MM.1S (cell line): ENCODE results near the gene LRP6.
"Not testable (repeated sequence)": the region's sequence is repeated elsewhere in the genome, so short reads cannot be mapped to it uniquely, and the experiment has no call there.

Experiments used
- DNase-seq: peaks from one replicate; pipeline ENCODE4 v3.0.0-alpha.2; 2015
- H2AFZ ChIP-seq: fragments of 300-600 bp; sonication (generic); 2 replicates; pipeline ENCODE4 v1.6.0; 2016; ENCODE audit warnings: antibody characterized with exemption, low read length
- H3F3A ChIP-seq: fragments of 300-600 bp; sonication (generic); 2 replicates; pipeline ENCODE4 v1.6.1; 2016; ENCODE audit warnings: mild to moderate bottlenecking, antibody characterized with exemption, low read length, moderate library complexity, mixed read lengths; ENCODE audit not compliant: insufficient read depth
- H3K27ac ChIP-seq: fragments of 300-600 bp; sonication (generic); 2 replicates; pipeline ENCODE4 v1.5.1; 2016; ENCODE audit warnings: mild to moderate bottlenecking, low read length
- H3K27me3 ChIP-seq: fragments of 300-600 bp; sonication (generic); replicated peaks from 2 replicates; pipeline ENCODE4 v1.6.0; 2016; ENCODE audit warnings: low read length; ENCODE audit not compliant: insufficient read depth
- H3K36me3 ChIP-seq: fragments of 300-600 bp; sonication (generic); replicated peaks from 2 replicates; pipeline ENCODE4 v1.6.1; 2016; ENCODE audit warnings: mild to moderate bottlenecking, low read length, mixed read lengths; ENCODE audit not compliant: insufficient read depth
- H3K4me1 ChIP-seq: fragments of 300-600 bp; sonication (generic); 2 replicates; pipeline ENCODE4 v1.6.1; 2016; ENCODE audit warnings: low read length, mixed read lengths
- H3K4me2 ChIP-seq: fragments of 300-600 bp; sonication (generic); 2 replicates; pipeline ENCODE4 v1.6.0; 2016; ENCODE audit warnings: low read depth, low read length
- H3K4me3 ChIP-seq: fragments of 300-600 bp; sonication (generic); 2 replicates; pipeline ENCODE4 v1.5.1; 2016; ENCODE audit warnings: low read length, mixed read lengths
- H3K79me2 ChIP-seq: fragments of 300-600 bp; sonication (generic); 2 replicates; pipeline ENCODE4 v1.6.1; 2016; ENCODE audit warnings: mixed run types, low read length, mixed read lengths
- H3K9ac ChIP-seq: fragments of 300-600 bp; sonication (generic); 2 replicates; pipeline ENCODE4 v1.6.1; 2016; ENCODE audit warnings: low read length, mixed read lengths
- H3K9me2 ChIP-seq: fragments of 300-600 bp; sonication (generic); replicated peaks from 2 replicates; pipeline ENCODE4 v1.6.1; 2016; ENCODE audit warnings: mild to moderate bottlenecking, low read length, mixed read lengths; ENCODE audit not compliant: insufficient read depth
- H3K9me3 ChIP-seq: fragments of 300-600 bp; sonication (generic); replicated peaks from 2 replicates; pipeline ENCODE4 v1.6.1; 2016; ENCODE audit warnings: mild to moderate bottlenecking, low read length, mixed read lengths; ENCODE audit not compliant: insufficient read depth
- H4K20me1 ChIP-seq: fragments of 300-600 bp; sonication (generic); 2 replicates; pipeline ENCODE4 v1.6.1; 2016; ENCODE audit warnings: mild to moderate bottlenecking, low read length, moderate library complexity, mixed read lengths; ENCODE audit not compliant: insufficient read depth
- EZH2 ChIP-seq: fragments of 300-600 bp; sonication (generic); optimal IDR thresholded peaks from 2 replicates; pipeline ENCODE3; 2017; ENCODE audit warnings: low read depth, mild to moderate bottlenecking, antibody characterized with exemption, low read length, mixed read lengths
- EZH2phosphoT487 ChIP-seq: fragments of 300-600 bp; sonication (generic); IDR thresholded peaks from 2 replicates; pipeline ENCODE4 v1.6.1; 2018; ENCODE audit warnings: antibody characterized with exemption, low read length
- TF ChIP-seq, protein P1 (sequence below): fragments of 300-600 bp; sonication (generic); IDR thresholded peaks from 2 replicates; pipeline ENCODE4 v1.5.1; 2016; ENCODE audit warnings: antibody characterized with exemption, low read length, mixed read lengths

LRP6 gene

DNA sequence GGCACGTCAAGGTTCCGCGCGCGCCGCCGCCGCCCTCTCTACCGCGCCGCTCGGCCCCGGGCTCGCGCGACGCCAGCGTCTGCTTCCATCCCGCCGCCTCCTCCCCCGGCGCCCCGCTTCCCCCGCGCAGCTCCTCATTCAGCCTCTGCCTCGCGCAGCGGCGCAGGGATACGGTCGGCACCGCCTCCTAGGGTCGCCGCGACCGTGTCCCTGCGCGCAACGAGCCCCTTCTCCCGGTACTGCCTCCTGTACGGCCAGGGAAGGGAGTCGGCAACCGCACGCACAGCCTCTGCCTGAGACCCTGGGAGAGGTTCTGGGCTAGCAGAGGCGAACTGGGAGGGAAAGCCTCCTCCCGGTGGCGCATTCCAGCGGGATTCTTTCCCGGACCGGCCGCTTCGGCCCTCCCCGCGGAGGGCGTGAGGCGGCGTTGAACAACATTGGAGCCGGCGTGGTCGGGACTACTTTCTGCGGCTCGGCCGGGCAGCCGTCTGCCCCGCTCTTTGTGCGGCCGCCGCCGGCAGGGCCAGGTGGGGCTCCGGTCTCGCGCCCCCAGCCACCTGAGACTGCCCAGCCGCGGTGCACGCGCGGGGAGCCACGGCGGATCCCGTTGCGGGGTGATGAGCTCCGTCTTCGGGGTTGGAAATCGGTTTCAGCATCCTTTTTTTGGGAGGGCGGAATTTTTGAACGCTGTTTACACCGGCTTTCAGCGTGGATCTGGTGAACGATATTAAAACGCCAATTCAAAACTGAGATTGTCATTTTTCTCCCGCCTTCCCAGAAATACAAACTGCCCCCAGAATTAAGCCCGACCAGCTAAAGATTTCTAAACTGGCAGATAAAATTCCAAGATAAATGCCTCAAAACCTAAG, at the start of gene LRP6:
LRP6 (minus strand) TSS at position 172 of the 869 bp plus-strand sequence. CDS start 309 bp downstream, outside the sequence.
- Histone ChIP-seq H3K27me3 (no peaks in the 10 kb centered on the region), H3K4me1 (no peaks in the 10 kb centered on the region), H3K27ac (peak within 1 kb of the TSS; percentile 53; the same call in 1 of the 2 replicates), H3K36me3 (no peaks in the 10 kb centered on the region), H3F3A (no peaks in the 10 kb centered on the region), H4K20me1 (no peaks in the 10 kb centered on the region), H3K9me3 (no peaks in the 10 kb centered on the region), H2AFZ (peak within 1 kb of the TSS; percentile 77), H3K4me3 (peak within 1 kb of the TSS; percentile 69), H3K9ac (peak within 1 kb of the TSS; percentile 77), H3K79me2 (peaks cover 23% of the 10 kb centered on the region), H3K4me2 (peak within 1 kb of the TSS; percentile 68), H3K9me2 (no peaks in the 10 kb centered on the region)
- TF ChIP-seq EZH2phosphoT487 (no peak), EZH2 (no peak)
- TF ChIP-seq, protein P1, sequence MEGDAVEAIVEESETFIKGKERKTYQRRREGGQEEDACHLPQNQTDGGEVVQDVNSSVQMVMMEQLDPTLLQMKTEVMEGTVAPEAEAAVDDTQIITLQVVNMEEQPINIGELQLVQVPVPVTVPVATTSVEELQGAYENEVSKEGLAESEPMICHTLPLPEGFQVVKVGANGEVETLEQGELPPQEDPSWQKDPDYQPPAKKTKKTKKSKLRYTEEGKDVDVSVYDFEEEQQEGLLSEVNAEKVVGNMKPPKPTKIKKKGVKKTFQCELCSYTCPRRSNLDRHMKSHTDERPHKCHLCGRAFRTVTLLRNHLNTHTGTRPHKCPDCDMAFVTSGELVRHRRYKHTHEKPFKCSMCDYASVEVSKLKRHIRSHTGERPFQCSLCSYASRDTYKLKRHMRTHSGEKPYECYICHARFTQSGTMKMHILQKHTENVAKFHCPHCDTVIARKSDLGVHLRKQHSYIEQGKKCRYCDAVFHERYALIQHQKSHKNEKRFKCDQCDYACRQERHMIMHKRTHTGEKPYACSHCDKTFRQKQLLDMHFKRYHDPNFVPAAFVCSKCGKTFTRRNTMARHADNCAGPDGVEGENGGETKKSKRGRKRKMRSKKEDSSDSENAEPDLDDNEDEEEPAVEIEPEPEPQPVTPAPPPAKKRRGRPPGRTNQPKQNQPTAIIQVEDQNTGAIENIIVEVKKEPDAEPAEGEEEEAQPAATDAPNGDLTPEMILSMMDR: no peak
- DNase-seq: peak; percentile 75

DNA sequence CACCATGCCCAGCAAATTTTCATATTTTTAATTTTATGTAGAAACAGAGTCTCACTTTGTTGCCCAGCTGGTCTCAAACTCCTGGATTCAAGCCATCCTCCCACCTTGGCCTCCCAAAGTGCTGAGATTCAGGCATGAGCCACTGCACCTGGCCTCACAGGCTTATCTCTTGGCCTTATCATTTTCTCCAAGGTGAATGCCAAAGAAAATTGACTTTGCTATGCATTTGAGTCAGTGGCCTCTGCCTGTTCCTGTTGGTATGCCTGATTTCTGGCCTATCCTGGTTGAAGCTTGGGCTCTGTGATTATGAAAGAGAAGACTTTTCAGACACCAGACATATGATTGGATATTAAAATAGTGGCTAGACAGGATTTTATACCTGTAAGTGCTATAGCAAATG, 49.0 kb upstream of the LRP6 start:
- Histone ChIP-seq H2AFZ (no peak overlapping the region), H3K4me2 (no peak overlapping the region), H4K20me1 (no peaks in the 10 kb centered on the region), H3K79me2 (no peaks in the 10 kb centered on the region), H3K27ac (no peak overlapping the region), H3K4me1 (no peaks in the 10 kb centered on the region), H3K9me3 (no peaks in the 10 kb centered on the region), H3K9ac (no peak overlapping the region), H3K27me3 (no peaks in the 10 kb centered on the region), H3K4me3 (no peak overlapping the region), H3F3A (no peaks in the 10 kb centered on the region), H3K36me3 (no peaks in the 10 kb centered on the region), H3K9me2 (no peaks in the 10 kb centered on the region)
- DNase-seq: no peak
- TF ChIP-seq EZH2phosphoT487 (no peak), EZH2 (no peak)
- TF ChIP-seq, protein P1: no peak

- not testable (repeated sequence) for H3K36me3 ChIP-seq, H3K27ac ChIP-seq, H3F3A ChIP-seq, H3K4me2 ChIP-seq, H2AFZ ChIP-seq, H4K20me1 ChIP-seq, H3K4me3 ChIP-seq, H3K9me3 ChIP-seq, H3K27me3 ChIP-seq, H3K9ac ChIP-seq, H3K9me2 ChIP-seq, H3K79me2 ChIP-seq, H3K4me1 ChIP-seq, DNase-seq
These were observed 43.9 kb upstream of the LRP6 start for GRCh38 chr12:12310695-12311094.
